Stimulated activated memory B cell treated with anti-CD40 and anti-IgM and Interleukin-4, amounts not matched to agents 10 μg/mL and 1 μg/mL and 100 μg/mL, for 72 hours (primary cell): ENCODE results near the gene ZBTB7C.

Experiments used
- ATAC-seq: fragments of 150-1000 bp; cut with Tn5 transposase; 2 replicates; pipeline ENCODE4 v1.10.0; 2021
- H3K27ac Mint-ChIP-seq: one replicate; pipeline ENCODE4 v1.8.0; 2022; ENCODE audit warnings: mild to moderate bottlenecking, mixed read lengths
- H3K27me3 Mint-ChIP-seq: one replicate; pipeline ENCODE4 v1.8.0; 2022; ENCODE audit warnings: mixed read lengths
- H3K36me3 Mint-ChIP-seq: one replicate; pipeline ENCODE4 v1.8.0; 2022; ENCODE audit warnings: mixed read lengths
- H3K4me1 Mint-ChIP-seq: one replicate; pipeline ENCODE4 v1.8.0; 2022; ENCODE audit warnings: mixed read lengths
- H3K4me3 Mint-ChIP-seq: one replicate; pipeline ENCODE4 v1.8.0; 2022; ENCODE audit warnings: mild to moderate bottlenecking, moderate library complexity, mixed read lengths
- H3K9me3 Mint-ChIP-seq: one replicate; pipeline ENCODE4 v1.8.0; 2022; ENCODE audit warnings: mixed read lengths

ZBTB7C gene

GRCh38 chr18:48173557-48173956 is 235.6 kb downstream of the ZBTB7C start:
- no peaks in the 10 kb centered on the region for H3K4me1 Mint-ChIP-seq
- H3K9me3 Mint-ChIP-seq, result no peaks in the 10 kb centered on the region
- no peak overlapping the region for H3K27ac Mint-ChIP-seq
- no peak for ATAC-seq
- no peaks in the 10 kb centered on the region for H3K36me3 Mint-ChIP-seq
- H3K4me3 Mint-ChIP-seq, result no peak overlapping the region
- H3K27me3 Mint-ChIP-seq, result peaks cover 31% of the 10 kb centered on the region

GRCh38 chr18:48172226-48173006 is 236.8 kb downstream of the ZBTB7C start:
- no peak for ATAC-seq
- H3K4me1 Mint-ChIP-seq, result no peaks in the 10 kb centered on the region
- peaks cover 31% of the 10 kb centered on the region for H3K27me3 Mint-ChIP-seq
- no peaks in the 10 kb centered on the region for H3K9me3 Mint-ChIP-seq
- no peak overlapping the region for H3K27ac Mint-ChIP-seq
- no peak overlapping the region for H3K4me3 Mint-ChIP-seq
- H3K36me3 Mint-ChIP-seq, result no peaks in the 10 kb centered on the region

GRCh38 chr18:48171490-48172188 is 237.5 kb downstream of the ZBTB7C start:
- ATAC-seq, result peak; percentile 10
- H3K27ac Mint-ChIP-seq, result no peak overlapping the region
- H3K4me1 Mint-ChIP-seq, result no peaks in the 10 kb centered on the region
- peaks cover 26% of the 10 kb centered on the region for H3K27me3 Mint-ChIP-seq
- no peaks in the 10 kb centered on the region for H3K9me3 Mint-ChIP-seq
- no peak overlapping the region for H3K4me3 Mint-ChIP-seq
- no peaks in the 10 kb centered on the region for H3K36me3 Mint-ChIP-seq

GRCh38 chr18:48170651-48171050 is 238.5 kb downstream of the ZBTB7C start:
- Mint-ChIP-seq H3K27me3 (peaks cover 18% of the 10 kb centered on the region), H3K4me3 (no peak overlapping the region), H3K36me3 (no peaks in the 10 kb centered on the region), H3K27ac (no peak overlapping the region), H3K4me1 (no peaks in the 10 kb centered on the region), H3K9me3 (no peaks in the 10 kb centered on the region)
- ATAC-seq, result no peak

GRCh38 chr18:48168861-48169260 is 240.3 kb downstream of the ZBTB7C start:
- Mint-ChIP-seq H3K4me1 (no peaks in the 10 kb centered on the region), H3K4me3 (no peak overlapping the region)
- ATAC-seq, result no peak

GRCh38 chr18:48167897-48168253 is 241.3 kb downstream of the ZBTB7C start:
- H3K36me3 Mint-ChIP-seq, result no peaks in the 10 kb centered on the region
- ATAC-seq, result no peak
- H3K4me3 Mint-ChIP-seq, result no peak overlapping the region
- no peaks in the 10 kb centered on the region for H3K4me1 Mint-ChIP-seq
- no peaks in the 10 kb centered on the region for H3K9me3 Mint-ChIP-seq
- H3K27ac Mint-ChIP-seq, result no peak overlapping the region
- H3K27me3 Mint-ChIP-seq, result peaks cover 5% of the 10 kb centered on the region

More at GRCh38 chr18:48168861-48169260, 240.3 kb downstream of the ZBTB7C start:
- Mint-ChIP-seq H3K36me3 (no peaks in the 10 kb centered on the region), H3K27ac (no peak overlapping the region), H3K27me3 (peaks cover 7% of the 10 kb centered on the region), H3K9me3 (no peaks in the 10 kb centered on the region)

- Mint-ChIP-seq H3K4me1 (no peaks in the 10 kb centered on the region), H3K9me3 (no peaks in the 10 kb centered on the region), H3K27ac (no peak overlapping the region), H3K36me3 (no peaks in the 10 kb centered on the region), H3K27me3 (peaks cover 13% of the 10 kb centered on the region), H3K4me3 (no peak overlapping the region)
- no peak for ATAC-seq
Observed at GRCh38 chr18:48166336-48166875, 242.8 kb downstream of the ZBTB7C start.

GRCh38 chr18:48165111-48165866 is 243.9 kb downstream of the ZBTB7C start:
- Mint-ChIP-seq H3K4me1 (no peaks in the 10 kb centered on the region), H3K4me3 (no peak overlapping the region), H3K27ac (no peak overlapping the region), H3K9me3 (no peaks in the 10 kb centered on the region), H3K27me3 (peaks cover 21% of the 10 kb centered on the region), H3K36me3 (no peaks in the 10 kb centered on the region)
- ATAC-seq, result no peak

GRCh38 chr18:48164701-48165100 is 244.5 kb downstream of the ZBTB7C start:
- Mint-ChIP-seq H3K27me3 (peaks cover 27% of the 10 kb centered on the region), H3K27ac (no peak overlapping the region), H3K4me1 (no peaks in the 10 kb centered on the region), H3K4me3 (no peak overlapping the region), H3K36me3 (no peaks in the 10 kb centered on the region), H3K9me3 (no peaks in the 10 kb centered on the region)
- ATAC-seq, result no peak

GRCh38 chr18:48164116-48164515 is 245.1 kb downstream of the ZBTB7C start:
- H3K4me3 Mint-ChIP-seq, result no peak overlapping the region
- H3K27ac Mint-ChIP-seq, result no peak overlapping the region
- peaks cover 32% of the 10 kb centered on the region for H3K27me3 Mint-ChIP-seq
- no peaks in the 10 kb centered on the region for H3K9me3 Mint-ChIP-seq
- ATAC-seq, result no peak
- no peaks in the 10 kb centered on the region for H3K4me1 Mint-ChIP-seq
- H3K36me3 Mint-ChIP-seq, result no peaks in the 10 kb centered on the region

- peaks cover 35% of the 10 kb centered on the region for H3K27me3 Mint-ChIP-seq
- no peaks in the 10 kb centered on the region for H3K4me1 Mint-ChIP-seq
- no peak overlapping the region for H3K4me3 Mint-ChIP-seq
Observed at GRCh38 chr18:48163738-48164115, 245.5 kb downstream of the ZBTB7C start.

GRCh38 chr18:48162956-48163737 is 246.0 kb downstream of the ZBTB7C start:
- no peaks in the 10 kb centered on the region for H3K4me1 Mint-ChIP-seq
- no peak overlapping the region for H3K27ac Mint-ChIP-seq
- no peak for ATAC-seq
- H3K36me3 Mint-ChIP-seq, result no peaks in the 10 kb centered on the region
- H3K9me3 Mint-ChIP-seq, result no peaks in the 10 kb centered on the region
- peaks cover 41% of the 10 kb centered on the region for H3K27me3 Mint-ChIP-seq
- no peak overlapping the region for H3K4me3 Mint-ChIP-seq

More at GRCh38 chr18:48163738-48164115, 245.5 kb downstream of the ZBTB7C start:
- no peaks in the 10 kb centered on the region for H3K36me3 Mint-ChIP-seq
- no peaks in the 10 kb centered on the region for H3K9me3 Mint-ChIP-seq
- ATAC-seq, result no peak
- no peak overlapping the region for H3K27ac Mint-ChIP-seq

- peaks cover 51% of the 10 kb centered on the region for H3K27me3 Mint-ChIP-seq
- H3K9me3 Mint-ChIP-seq, result no peaks in the 10 kb centered on the region
- no peaks in the 10 kb centered on the region for H3K4me1 Mint-ChIP-seq
- H3K4me3 Mint-ChIP-seq, result peak overlapping the region; percentile 69
- H3K36me3 Mint-ChIP-seq, result no peaks in the 10 kb centered on the region
- ATAC-seq, result peak; percentile 53
- H3K27ac Mint-ChIP-seq, result no peak overlapping the region
Observed at GRCh38 chr18:48161911-48162698, 247.1 kb downstream of the ZBTB7C start.
